Caki2 (cell line): ENCODE data around the gene PRSS53. TPM values are rescaled to one million over a fixed set of nuclear protein-coding genes. Genes with fewer than 3 reads are reported as not detected.

ENCODE experiments used
- total RNA-seq: library from RNA; depleted of rRNA; stranded (reverse); fragments of >200 nt; shearing (Covaris generic); gene quantifications from 2 replicates; pipeline ENCODE4 v1.2.3, GENCODE V29; 2014; ENCODE audit warnings: low replicate concordance; rRNA removed

The PRSS53 gene
- total RNA-seq, 1 experiment from 2014 or later, result 5.1 TPM

Other genes with a start within 250 kb of the PRSS53 start
- gene BCL7C, start 194.9 kb downstream of the PRSS53 start, total RNA-seq, result 154 and 157 TPM in 2 replicates
- 0.84 and 2.9 TPM in 2 replicates for gene CTF1, start 192.3 kb downstream of the PRSS53 start, total RNA-seq
- gene FBXL19, start 165.4 kb downstream of the PRSS53 start, total RNA-seq, result 51.9 and 58.5 TPM in 2 replicates
- 82.7 and 96.5 TPM in 2 replicates for gene ORAI3, start 139.9 kb downstream of the PRSS53 start, total RNA-seq
- gene SETD1A, start 131.2 kb downstream of the PRSS53 start, total RNA-seq, result 0.81 and 1.2 TPM in 2 replicates
- gene HSD3B7, start 103.7 kb downstream of the PRSS53 start, total RNA-seq, result 73.0 and 95.3 TPM in 2 replicates
- gene STX1B, start 78.3 kb downstream of the PRSS53 start, total RNA-seq, result 0.46 TPM in 1 of 2 replicates, not detected in the other
- 72.2 and 83.1 TPM in 2 replicates for gene STX4, start 55.4 kb downstream of the PRSS53 start, total RNA-seq
- gene ZNF668, start 14.7 kb downstream of the PRSS53 start, total RNA-seq, result 16.1 and 18.3 TPM in 2 replicates
- gene ZNF646, start 14.5 kb downstream of the PRSS53 start, total RNA-seq, result 23.9 and 24.0 TPM in 2 replicates
- gene VKORC1, start 5.9 kb upstream of the PRSS53 start, total RNA-seq, result 184 and 187 TPM in 2 replicates
- 68.7 and 83.0 TPM in 2 replicates for gene BCKDK, start 19.4 kb upstream of the PRSS53 start, total RNA-seq
- 102 and 108 TPM in 2 replicates for gene KAT8, start 28.7 kb upstream of the PRSS53 start, total RNA-seq
- 2.9 and 4.4 TPM in 2 replicates for gene PRSS8, start 46.8 kb upstream of the PRSS53 start, total RNA-seq
- 0.17 and 10.6 TPM in 2 replicates for gene PRSS36, start 61.1 kb upstream of the PRSS53 start, total RNA-seq
- gene FUS, start 91.2 kb upstream of the PRSS53 start, total RNA-seq, result 15.3 and 34.6 TPM in 2 replicates
- gene PYCARD, start 113.8 kb upstream of the PRSS53 start, total RNA-seq, result 198 and 228 TPM in 2 replicates
- not detected in 2 replicates for gene TRIM72, start 125.2 kb upstream of the PRSS53 start, total RNA-seq
- not detected in 2 replicates for gene PYDC1, start 128.2 kb upstream of the PRSS53 start, total RNA-seq
- 2.0 and 3.6 TPM in 2 replicates for gene ITGAM, start 171.0 kb upstream of the PRSS53 start, total RNA-seq